GM12878 (cell line): ENCODE data around the gene TM9SF4. TPM values are rescaled to one million over a fixed set of nuclear protein-coding genes. Genes with fewer than 3 reads are reported as not detected.

Source experiments
- ATAC-seq: fragments of 200-7000 bp; cut with Tn5 transposase; 3 replicates; pipeline ENCODE4 v1.9.1; 2020; ENCODE audit warnings: mild to moderate bottlenecking, moderate library complexity
- BruUV-seq: library from RNA; stranded (reverse); fragments of 400-500 nt; replicated peaks from 2 replicates; lab custom pipeline; 2021; lab: Mats Ljungman, UMichigan
- CTCF ChIA-PET: fragments of 300-600 bp; sonication (Branson Sonifier 250); formaldehyde crosslinking; extraction: SDS; loops from one replicate; lab custom pipeline; 2021; ENCODE audit warnings: inconsistent platforms; lab: Yijun Ruan, JAX
- POLR2A ChIA-PET: fragments of 350-600 bp; formaldehyde crosslinking; extraction: SDS; loops from one replicate; lab custom pipeline; 2021; ENCODE audit warnings: inconsistent platforms; lab: Charles Lee
- RAD21 ChIA-PET: fragments of 300-600 bp; sonication (Branson Sonifier 250); formaldehyde crosslinking; loops from one replicate; lab custom pipeline; 2023; ENCODE audit warnings: antibody characterized with exemption; ENCODE audit not compliant: unreplicated experiment; lab: Charles Lee
- SMC1A ChIA-PET: fragments of 300-600 bp; sonication (Branson Sonifier 250); formaldehyde crosslinking; loops from one replicate; lab custom pipeline; 2023; ENCODE audit not compliant: unreplicated experiment, uncharacterized antibody; lab: Charles Lee
- DNase-seq: peaks from one replicate; pipeline ENCODE4 v3.0.0-alpha.2; 2011; ENCODE audit warnings: low read depth, low spot score
- FAIRE-seq: peaks from 3 replicates; lab custom pipeline; 2011; peaks lifted over from hg19 to GRCh38; lab: Jason Lieb, UNC
- H2AFZ ChIP-seq: 2 replicates; pipeline ENCODE4 v1.6.0; 2011; ENCODE audit warnings: low read depth, low read length, control low read depth; ENCODE audit not compliant: control insufficient read depth
- H3K27ac ChIP-seq: 2 replicates; pipeline ENCODE4 v1.5.1; 2011; ENCODE audit warnings: control low read depth; ENCODE audit not compliant: control insufficient read depth, insufficient read depth
- H3K27me3 ChIP-seq, 2 experiments: replicated peaks in 1 of 2; 2 replicates each; pipeline versions ENCODE4 v1.6.0 to v1.6.1; 2011; ENCODE audit warnings: low read length in 1 of 2; ENCODE audit not compliant: control insufficient read depth in 2 of 2, insufficient read depth in 2 of 2
- H3K36me3 ChIP-seq, 2 experiments: 2 replicates each; pipeline ENCODE4 v1.5.1; 2011; ENCODE audit warnings: low read length in 1 of 2; ENCODE audit not compliant: control insufficient read depth in 2 of 2, insufficient read depth in 2 of 2
- H3K4me1 ChIP-seq: 2 replicates; pipeline ENCODE4 v1.6.1; 2011; ENCODE audit warnings: mild to moderate bottlenecking, low read length, moderate library complexity, mixed read lengths; ENCODE audit not compliant: control insufficient read depth, insufficient read depth
- H3K4me2 ChIP-seq: 2 replicates; pipeline ENCODE4 v1.6.0; 2011; ENCODE audit warnings: control low read depth; ENCODE audit not compliant: control insufficient read depth, insufficient read depth
- H3K4me3 ChIP-seq: fragments of 200-600 bp; sonication (generic); 2 replicates; pipeline ENCODE4 v1.5.1; 2016
- H3K79me2 ChIP-seq: 2 replicates; pipeline ENCODE4 v1.6.0; 2011; ENCODE audit warnings: low read length; ENCODE audit not compliant: control insufficient read depth, insufficient read depth
- H3K9ac ChIP-seq: 2 replicates; pipeline ENCODE4 v1.8.0; 2011; ENCODE audit warnings: low read length, control low read depth, mixed read lengths; ENCODE audit not compliant: control insufficient read depth, insufficient read depth
- H3K9me3 ChIP-seq: replicated peaks from 3 replicates; pipeline ENCODE4 v1.5.1; 2011; ENCODE audit warnings: mild to moderate bottlenecking, low read length; ENCODE audit not compliant: control insufficient read depth, insufficient read depth
- H4K20me1 ChIP-seq: 2 replicates; pipeline ENCODE4 v1.6.0; 2011; ENCODE audit not compliant: control insufficient read depth, insufficient read depth
- ESRRA ChIP-seq: IDR thresholded peaks from 2 replicates; pipeline ENCODE4 v1.6.1; 2012; ENCODE audit warnings: mild to moderate bottlenecking, low read length, improper control_type of control experiment
- JUND ChIP-seq: IDR thresholded peaks from 2 replicates; pipeline ENCODE4 v1.6.1; 2012; ENCODE audit warnings: low read depth, mild to moderate bottlenecking, low read length, improper control_type of control experiment, moderate library complexity
- WGBS: methylation state at CpG from one replicate; pipeline ENCODE4 v1.1.6; 2016; ENCODE audit warnings: low lambda C conversion rate; ENCODE audit not compliant: insufficient replicate concordance, insufficient coverage; ENCODE audit errors: missing lambda C conversion rate; 5-methylcytosine and 5-hydroxymethylcytosine counted together
- in situ Hi-C: fragments of 300-500 bp; cut with MboI; formaldehyde crosslinking; loops from 9 replicates; pipeline ENCODE4 v1.14.3; 2018; ENCODE audit warnings: mixed read lengths
- intact Hi-C: fragments of 100-400 bp; cut with micrococcal nuclease; formaldehyde crosslinking; loops from one replicate; pipeline ENCODE4 v1.14.2; 2022; ENCODE audit not compliant: unreplicated experiment
- polyA plus RNA-seq, 11 experiments: library from polyadenylated mRNA; depleted of rRNA in 4 of 11; unstranded in 6 of 11; stranded (reverse) in 5 of 11; fragments of >200 nt; fragmentation: Nextera tagmentation in 4 of 11; fragmentation: Illumina TruSeq in 1 of 11; extraction: Ambion mirVana in 4 of 11; extraction: Trizol in 1 of 11; gene quantifications; 1 replicate in 1 of 11; 2 replicates in 10 of 11; pipeline versions ENCODE4 v1.2.1 to v1.2.3, GENCODE V29; 2011 to 2016; ENCODE audit warnings: inconsistent platforms in 2 of 11, missing spikeins in 2 of 11, low read depth in 1 of 11
- total RNA-seq, 4 experiments: library from RNA; depleted of rRNA in 3 of 4; stranded (reverse); fragments of >200 nt in 3 of 4; fragmentation: Illumina TruSeq in 1 of 4; extraction: Trizol in 1 of 4; gene quantifications; 2 replicates each; pipeline versions ENCODE4 v1.2.1 to v1.2.3, GENCODE V29; 2013 to 2021
- TF ChIP-seq, protein P1 (sequence below), 3 experiments: IDR thresholded peaks in 2 of 3; conservative IDR thresholded peaks in 1 of 3; 2 replicates each; pipeline ENCODE4 v1.5.1; 2011; ENCODE audit warnings: low read depth in 3 of 3, low read length in 3 of 3, mild to moderate bottlenecking in 3 of 3, control low read depth in 2 of 3, moderate library complexity in 2 of 3, inconsistent platforms in 1 of 3, mixed read lengths in 1 of 3; ENCODE audit not compliant: control insufficient read depth in 2 of 3, insufficient read depth in 1 of 3; ENCODE audit errors: extremely low read depth in 1 of 3
- TF ChIP-seq, protein P2 (sequence below): IDR thresholded peaks from 2 replicates; pipeline ENCODE4 v1.6.1; 2012; ENCODE audit warnings: low read depth, low read length, improper control_type of control experiment

Gene TM9SF4
- total and polyA plus RNA-seq, 10 of the 15 experiments (the other 5 are each of a cell fraction or from before 2014, with no cell fraction given), result 8.5 to 47.8 (median 24.3) TPM

DNA sequence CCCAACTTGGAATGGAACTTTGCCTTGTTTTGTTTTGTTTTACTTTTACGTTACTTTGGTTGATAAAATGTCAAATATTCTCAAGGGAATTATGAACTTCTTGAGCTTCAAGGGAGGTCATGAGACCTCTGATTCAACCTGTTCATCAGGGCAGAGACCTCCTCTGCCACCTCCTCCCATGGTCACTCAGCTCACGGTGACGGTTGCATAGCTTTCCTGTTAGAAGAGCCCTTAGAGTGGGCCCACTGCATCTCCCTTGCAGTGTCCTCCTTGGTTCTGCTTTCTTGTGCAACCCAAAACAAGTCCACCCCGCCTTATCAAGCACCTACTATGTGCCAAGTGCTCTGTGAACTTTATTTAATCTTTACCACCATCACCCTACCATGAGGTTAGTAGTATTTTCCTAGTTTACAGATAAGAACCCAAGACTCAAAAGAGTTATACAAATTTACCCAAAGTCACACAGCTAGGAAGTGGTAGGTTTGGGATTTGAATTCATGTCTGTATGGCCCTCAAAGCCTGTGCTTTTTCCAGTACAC lies 15.5 kb downstream of the TM9SF4 start:
- TF ChIP-seq JUND, result no peak

DNA sequence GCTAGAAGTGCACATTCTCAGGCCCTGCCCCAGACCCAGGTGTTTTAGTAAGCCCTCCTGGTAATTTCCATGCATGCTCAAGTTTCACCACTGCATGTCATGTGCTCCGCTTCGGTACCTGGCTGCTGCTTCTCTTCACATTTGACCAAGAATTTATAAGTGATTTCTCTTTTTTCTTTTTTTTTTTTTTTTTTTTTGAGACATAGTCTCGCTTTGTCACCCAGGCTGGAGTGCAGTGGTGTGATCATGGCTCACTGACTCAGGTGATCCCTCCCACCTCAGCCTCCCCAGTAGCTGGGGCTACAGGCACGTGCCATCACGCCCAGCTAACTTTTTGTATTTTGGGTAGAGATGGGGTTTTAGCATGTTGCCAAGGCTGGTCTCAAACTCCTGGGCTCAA lies 16.0 kb downstream of the TM9SF4 start:
- in situ Hi-C loops (no loop called here), intact Hi-C loops (no loop called here)
- no TSS peak for BruUV-seq
- TF ChIP-seq, protein P1, sequence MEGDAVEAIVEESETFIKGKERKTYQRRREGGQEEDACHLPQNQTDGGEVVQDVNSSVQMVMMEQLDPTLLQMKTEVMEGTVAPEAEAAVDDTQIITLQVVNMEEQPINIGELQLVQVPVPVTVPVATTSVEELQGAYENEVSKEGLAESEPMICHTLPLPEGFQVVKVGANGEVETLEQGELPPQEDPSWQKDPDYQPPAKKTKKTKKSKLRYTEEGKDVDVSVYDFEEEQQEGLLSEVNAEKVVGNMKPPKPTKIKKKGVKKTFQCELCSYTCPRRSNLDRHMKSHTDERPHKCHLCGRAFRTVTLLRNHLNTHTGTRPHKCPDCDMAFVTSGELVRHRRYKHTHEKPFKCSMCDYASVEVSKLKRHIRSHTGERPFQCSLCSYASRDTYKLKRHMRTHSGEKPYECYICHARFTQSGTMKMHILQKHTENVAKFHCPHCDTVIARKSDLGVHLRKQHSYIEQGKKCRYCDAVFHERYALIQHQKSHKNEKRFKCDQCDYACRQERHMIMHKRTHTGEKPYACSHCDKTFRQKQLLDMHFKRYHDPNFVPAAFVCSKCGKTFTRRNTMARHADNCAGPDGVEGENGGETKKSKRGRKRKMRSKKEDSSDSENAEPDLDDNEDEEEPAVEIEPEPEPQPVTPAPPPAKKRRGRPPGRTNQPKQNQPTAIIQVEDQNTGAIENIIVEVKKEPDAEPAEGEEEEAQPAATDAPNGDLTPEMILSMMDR (IDR thresholded peaks at IDR 0.05 in 2 of 3, conservative IDR thresholded peaks at IDR 0.05 in 1 of 3; ENCODE audit: control insufficient read depth in 2 of 3, extremely low read depth in 1 of 3, insufficient read depth in 1 of 3, low read depth in 3 of 3, low read length in 3 of 3), result no peak
- TF ChIP-seq, protein P2, sequence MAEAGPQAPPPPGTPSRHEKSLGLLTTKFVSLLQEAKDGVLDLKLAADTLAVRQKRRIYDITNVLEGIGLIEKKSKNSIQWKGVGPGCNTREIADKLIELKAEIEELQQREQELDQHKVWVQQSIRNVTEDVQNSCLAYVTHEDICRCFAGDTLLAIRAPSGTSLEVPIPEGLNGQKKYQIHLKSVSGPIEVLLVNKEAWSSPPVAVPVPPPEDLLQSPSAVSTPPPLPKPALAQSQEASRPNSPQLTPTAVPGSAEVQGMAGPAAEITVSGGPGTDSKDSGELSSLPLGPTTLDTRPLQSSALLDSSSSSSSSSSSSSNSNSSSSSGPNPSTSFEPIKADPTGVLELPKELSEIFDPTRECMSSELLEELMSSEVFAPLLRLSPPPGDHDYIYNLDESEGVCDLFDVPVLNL, result no peak
- no peak for TF ChIP-seq ESRRA
- no peak for FAIRE-seq
- Histone ChIP-seq H3K27ac (no peak overlapping the region), H3K4me3 (no peak overlapping the region), H3K27me3 (no peaks in the 10 kb centered on the region), H3K79me2 (peaks cover 7% of the 10 kb centered on the region), H3K36me3 (peaks cover 4% of the 10 kb centered on the region in 2 experiments; a peak in 3 of 4 replicates), H4K20me1 (no peaks in the 10 kb centered on the region), H3K9ac (no peak overlapping the region), H2AFZ (no peak overlapping the region), H3K9me3 (no peaks in the 10 kb centered on the region), H3K4me2 (no peak overlapping the region), H3K4me1 (no peaks in the 10 kb centered on the region)
- ChIA-PET RAD21 (interaction anchor here (0.7 to 1.1 kb wide), 2 partner anchors 10 to 332 kb away, joined by 3 read pairs; no protein-coding TSS in a partner anchor), CTCF (no interaction called here), POLR2A (interaction anchor here (0.6 to 1.2 kb wide), 2 partner anchors 25 to 57 kb away, joined by 4 read pairs; no protein-coding TSS in a partner anchor), SMC1A (interaction anchor here (0.6 kb wide), 1 partner anchor 105 kb away, joined by 3 read pairs; no protein-coding TSS in a partner anchor)
- DNase-seq, result no peak
- ATAC-seq, result no peak
- 92% methylated on average over 4 of the region's 5 CpGs for WGBS

More for the DNA sequence above, 15.5 kb downstream of the TM9SF4 start:
- in situ Hi-C loops (no loop called here), intact Hi-C loops (no loop called here)
- H3K4me1 ChIP-seq, result no peaks in the 10 kb centered on the region
- H4K20me1 ChIP-seq, result no peaks in the 10 kb centered on the region
- H2AFZ ChIP-seq, result no peak overlapping the region
- DNase-seq, result no peak
- no peaks in the 10 kb centered on the region for H3K27me3 ChIP-seq
- POLR2A ChIA-PET, result interaction anchor here (0.6 to 1.2 kb wide), 3 partner anchors 24 to 396 kb away, joined by 3 to 4 read pairs (median 4); no protein-coding TSS in a partner anchor
- WGBS, result 83% methylated on average over 4 of the region's 4 CpGs
- H3K9me3 ChIP-seq, result no peaks in the 10 kb centered on the region
- no peak overlapping the region for H3K27ac ChIP-seq
- BruUV-seq, result no TSS peak
- peaks cover 8% of the 10 kb centered on the region for H3K79me2 ChIP-seq
- no peak overlapping the region for H3K4me3 ChIP-seq
- CTCF ChIA-PET, result no interaction called here
- H3K9ac ChIP-seq, result no peak overlapping the region
- peaks cover 4% of the 10 kb centered on the region in 2 experiments; a peak in 3 of 4 replicates for H3K36me3 ChIP-seq
- RAD21 ChIA-PET, result interaction anchor here (1.1 kb wide), 1 partner anchor 10 kb away, joined by 3 read pairs; no protein-coding TSS in a partner anchor
- ATAC-seq, result no peak
- H3K4me2 ChIP-seq, result no peak overlapping the region
- no peak for FAIRE-seq
- SMC1A ChIA-PET, result interaction anchor here (0.6 kb wide), 1 partner anchor 105 kb away, joined by 3 read pairs; no protein-coding TSS in a partner anchor
